HepG2 (cell line): ENCODE data around the gene RFXANK. TPM values are rescaled to one million over a fixed set of nuclear protein-coding genes. Genes with fewer than 3 reads are reported as not detected.
A peak's percentile ranks its signal among the peaks of the same experiment; 100 is the strongest.

Source experiments
- CREB1 ChIP-seq, 2 experiments: fragments of 450-650 bp in 1 of 2; IDR thresholded peaks; 2 replicates each; pipeline ENCODE4 v1.6.1; 2016 to 2017; ENCODE audit warnings: control low read depth in 1 of 2, mild to moderate bottlenecking in 1 of 2, missing compliant biosample characterization in 1 of 2, missing genetic modification characterization in 1 of 2
- FOXP1 ChIP-seq, 2 experiments: fragments of 450-650 bp in 1 of 2; IDR thresholded peaks; 2 replicates each; pipeline ENCODE4 v1.6.1; 2017 to 2018; ENCODE audit warnings: antibody characterized with exemption in 1 of 2
- MAF1 ChIP-seq: sonication (generic); formaldehyde crosslinking; IDR thresholded peaks from 2 replicates; pipeline ENCODE4 v1.5.0; 2020; ENCODE audit warnings: missing genetic modification reagents, borderline replicate concordance
- MAFK ChIP-seq, 2 experiments: IDR thresholded peaks in 1 of 2; conservative IDR thresholded peaks in 1 of 2; 2 replicates each; pipeline ENCODE4 v1.6.1; 2011; ENCODE audit warnings: improper control_type of control experiment in 2 of 2, low read length in 2 of 2
- MIER2 ChIP-seq: IDR thresholded peaks from 2 replicates; pipeline ENCODE4 v1.6.1; 2016; ENCODE audit warnings: missing biosample characterization, missing genetic modification reagents
- NFE2L2 ChIP-seq: fragments of 150-350 bp; IDR thresholded peaks from 2 replicates; pipeline ENCODE4 v1.6.1; 2014; ENCODE audit warnings: low read length
- SPEN ChIP-seq: sonication (generic); formaldehyde crosslinking; IDR thresholded peaks from 2 replicates; pipeline ENCODE4 v1.5.1; 2020; ENCODE audit warnings: low read depth, mild to moderate bottlenecking, missing genetic modification reagents
- TBX2 ChIP-seq: sonication (generic); formaldehyde crosslinking; IDR thresholded peaks from 2 replicates; pipeline ENCODE4 v1.5.0; 2020; ENCODE audit warnings: missing genetic modification reagents, mild to moderate bottlenecking, borderline replicate concordance
- THYN1 ChIP-seq: sonication (generic); formaldehyde crosslinking; IDR thresholded peaks from 2 replicates; pipeline ENCODE4 v1.8.1; 2023; ENCODE audit warnings: low read depth, mild to moderate bottlenecking, moderate library complexity, missing genetic modification reagents, borderline replicate concordance
- WIZ ChIP-seq: sonication (generic); formaldehyde crosslinking; IDR thresholded peaks from 2 replicates; pipeline ENCODE4 v1.5.1; 2020; ENCODE audit warnings: mild to moderate bottlenecking, missing genetic modification reagents
- ZNF12 ChIP-seq: sonication (generic); formaldehyde crosslinking; IDR thresholded peaks from 2 replicates; pipeline ENCODE4 v1.5.0; 2020; ENCODE audit warnings: missing genetic modification reagents
- ZNF160 ChIP-seq: sonication (generic); formaldehyde crosslinking; IDR thresholded peaks from 2 replicates; pipeline ENCODE4 v1.8.0; 2022; ENCODE audit warnings: mild to moderate bottlenecking, inconsistent platforms, missing genetic modification reagents
- ZNF446 ChIP-seq: sonication (generic); formaldehyde crosslinking; IDR thresholded peaks from 2 replicates; pipeline ENCODE4 v1.5.0; 2020; ENCODE audit warnings: mild to moderate bottlenecking, missing genetic modification reagents
- ZNF546 ChIP-seq: sonication (generic); formaldehyde crosslinking; conservative IDR thresholded peaks from 2 replicates; pipeline ENCODE4 v1.8.1; 2023; ENCODE audit warnings: mild to moderate bottlenecking, missing genetic modification reagents
- ZNF749 ChIP-seq: sonication (generic); formaldehyde crosslinking; IDR thresholded peaks from 2 replicates; pipeline ENCODE4 v1.8.0; 2022; ENCODE audit warnings: mild to moderate bottlenecking, missing genetic modification reagents, moderate library complexity, borderline replicate concordance
- polyA plus RNA-seq, 8 experiments: library from polyadenylated mRNA; depleted of rRNA in 3 of 8; stranded (reverse) in 7 of 8; unstranded in 1 of 8; fragments of >200 nt; fragmentation: Illumina TruSeq in 4 of 8; extraction: Trizol in 4 of 8; gene quantifications; 2 replicates each; pipeline versions ENCODE4 v1.2.1 to v1.2.3, GENCODE V29; 2011 to 2016; ENCODE audit warnings: low read depth in 4 of 8, missing spikeins in 1 of 8, mixed read lengths in 1 of 8; ENCODE audit not compliant: insufficient read depth in 1 of 8
- total RNA-seq, 5 experiments: library from RNA; depleted of rRNA; stranded (reverse); fragments of >200 nt; fragmentation: Illumina TruSeq; extraction: Trizol; gene quantifications; 2 replicates each; pipeline ENCODE4 v1.2.3, GENCODE V29; 2016; ENCODE audit warnings: low read depth in 1 of 5
- TF ChIP-seq, protein P1 (sequence below): sonication (generic); formaldehyde crosslinking; IDR thresholded peaks from 2 replicates; pipeline ENCODE4 v1.4.0; 2020; ENCODE audit warnings: missing genetic modification reagents
- TF ChIP-seq, protein P2 (sequence below): sonication (generic); formaldehyde crosslinking; IDR thresholded peaks from 2 replicates; pipeline ENCODE4 v1.4.0; 2020; ENCODE audit warnings: mild to moderate bottlenecking, missing genetic modification reagents
- TF ChIP-seq, protein P3 (sequence below): sonication (generic); formaldehyde crosslinking; IDR thresholded peaks from 2 replicates; pipeline ENCODE4 v1.5.0; 2020; ENCODE audit warnings: mild to moderate bottlenecking, missing genetic modification reagents, borderline replicate concordance
- TF ChIP-seq, protein P4 (sequence below): sonication (generic); formaldehyde crosslinking; IDR thresholded peaks from 2 replicates; pipeline ENCODE4 v1.4.0; 2020; ENCODE audit warnings: mild to moderate bottlenecking, low read depth, missing genetic modification reagents

Gene RFXANK
- total and polyA plus RNA-seq, 2 of the 13 experiments (the other 11 are each of a cell fraction or from before 2014, with no cell fraction given): 49.9 to 80.7 TPM

DNA sequence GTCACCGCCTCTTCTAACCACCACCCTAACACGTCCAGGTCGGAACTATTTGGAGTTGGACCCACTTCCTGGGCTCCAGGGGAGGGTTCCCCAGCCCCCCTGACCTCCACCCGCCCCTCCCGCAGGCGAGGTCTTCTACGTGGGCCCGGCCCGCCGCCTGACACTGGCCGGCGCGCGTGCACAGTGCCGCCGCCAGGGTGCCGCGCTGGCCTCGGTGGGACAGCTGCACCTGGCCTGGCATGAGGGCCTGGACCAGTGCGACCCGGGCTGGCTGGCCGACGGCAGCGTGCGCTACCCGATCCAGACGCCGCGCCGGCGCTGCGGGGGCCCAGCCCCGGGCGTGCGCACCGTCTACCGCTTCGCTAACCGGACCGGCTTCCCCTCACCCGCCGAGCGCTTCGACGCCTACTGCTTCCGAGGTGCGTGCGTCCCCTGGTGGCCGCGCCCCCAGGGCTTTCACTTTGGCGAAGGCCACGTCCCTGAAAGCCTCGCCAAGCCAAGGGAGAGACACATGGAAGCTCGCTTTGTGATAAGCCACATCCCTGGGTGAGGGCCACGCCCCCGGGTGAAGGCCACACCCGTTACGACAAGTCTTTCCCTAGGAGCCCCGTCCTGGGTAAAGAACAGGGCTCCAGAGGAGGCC lies 32.9 kb downstream of the RFXANK start (continued):
- TF ChIP-seq, protein P1, sequence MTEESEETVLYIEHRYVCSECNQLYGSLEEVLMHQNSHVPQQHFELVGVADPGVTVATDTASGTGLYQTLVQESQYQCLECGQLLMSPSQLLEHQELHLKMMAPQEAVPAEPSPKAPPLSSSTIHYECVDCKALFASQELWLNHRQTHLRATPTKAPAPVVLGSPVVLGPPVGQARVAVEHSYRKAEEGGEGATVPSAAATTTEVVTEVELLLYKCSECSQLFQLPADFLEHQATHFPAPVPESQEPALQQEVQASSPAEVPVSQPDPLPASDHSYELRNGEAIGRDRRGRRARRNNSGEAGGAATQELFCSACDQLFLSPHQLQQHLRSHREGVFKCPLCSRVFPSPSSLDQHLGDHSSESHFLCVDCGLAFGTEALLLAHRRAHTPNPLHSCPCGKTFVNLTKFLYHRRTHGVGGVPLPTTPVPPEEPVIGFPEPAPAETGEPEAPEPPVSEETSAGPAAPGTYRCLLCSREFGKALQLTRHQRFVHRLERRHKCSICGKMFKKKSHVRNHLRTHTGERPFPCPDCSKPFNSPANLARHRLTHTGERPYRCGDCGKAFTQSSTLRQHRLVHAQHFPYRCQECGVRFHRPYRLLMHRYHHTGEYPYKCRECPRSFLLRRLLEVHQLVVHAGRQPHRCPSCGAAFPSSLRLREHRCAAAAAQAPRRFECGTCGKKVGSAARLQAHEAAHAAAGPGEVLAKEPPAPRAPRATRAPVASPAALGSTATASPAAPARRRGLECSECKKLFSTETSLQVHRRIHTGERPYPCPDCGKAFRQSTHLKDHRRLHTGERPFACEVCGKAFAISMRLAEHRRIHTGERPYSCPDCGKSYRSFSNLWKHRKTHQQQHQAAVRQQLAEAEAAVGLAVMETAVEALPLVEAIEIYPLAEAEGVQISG: peak; percentile 49
- peak; percentile 66; the same call in 1 of the 2 replicates for TF ChIP-seq ZNF546 (CRISPR knock-in tag)
- peak; percentile 32; the same call in 1 of the 2 replicates for TF ChIP-seq ZNF160
- peak; percentile 80 for TF ChIP-seq MIER2 (CRISPR knock-in tag)
- TF ChIP-seq ZNF12 (CRISPR knock-in tag): peak; percentile 54; the same call in 1 of the 2 replicates
- no peak for TF ChIP-seq TBX2 (CRISPR knock-in tag)
- TF ChIP-seq, protein P2, sequence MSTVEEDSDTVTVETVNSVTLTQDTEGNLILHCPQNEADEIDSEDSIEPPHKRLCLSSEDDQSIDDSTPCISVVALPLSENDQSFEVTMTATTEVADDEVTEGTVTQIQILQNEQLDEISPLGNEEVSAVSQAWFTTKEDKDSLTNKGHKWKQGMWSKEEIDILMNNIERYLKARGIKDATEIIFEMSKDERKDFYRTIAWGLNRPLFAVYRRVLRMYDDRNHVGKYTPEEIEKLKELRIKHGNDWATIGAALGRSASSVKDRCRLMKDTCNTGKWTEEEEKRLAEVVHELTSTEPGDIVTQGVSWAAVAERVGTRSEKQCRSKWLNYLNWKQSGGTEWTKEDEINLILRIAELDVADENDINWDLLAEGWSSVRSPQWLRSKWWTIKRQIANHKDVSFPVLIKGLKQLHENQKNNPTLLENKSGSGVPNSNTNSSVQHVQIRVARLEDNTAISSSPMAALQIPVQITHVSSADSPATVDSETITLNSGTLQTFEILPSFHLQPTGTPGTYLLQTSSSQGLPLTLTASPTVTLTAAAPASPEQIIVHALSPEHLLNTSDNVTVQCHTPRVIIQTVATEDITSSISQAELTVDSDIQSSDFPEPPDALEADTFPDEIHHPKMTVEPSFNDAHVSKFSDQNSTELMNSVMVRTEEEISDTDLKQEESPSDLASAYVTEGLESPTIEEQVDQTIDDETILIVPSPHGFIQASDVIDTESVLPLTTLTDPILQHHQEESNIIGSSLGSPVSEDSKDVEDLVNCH (CRISPR knock-in tag): no peak; the same call in 1 of the 2 replicates
- TF ChIP-seq MAFK (conservative IDR thresholded peaks at IDR 0.05 in 1 of 2, IDR thresholded peaks at IDR 0.05 in 1 of 2; ENCODE audit: low read length in 2 of 2): no peak
- TF ChIP-seq FOXP1 (IDR thresholded peaks at IDR 0.05): no peak
- TF ChIP-seq FOXP1 (CRISPR knock-in tag; IDR thresholded peaks at IDR 0.05): no peak
- TF ChIP-seq CREB1 (IDR thresholded peaks at IDR 0.05): no peak
- TF ChIP-seq CREB1 (CRISPR knock-in tag; IDR thresholded peaks at IDR 0.05): no peak
- 0 out of 2 replicates have a peak, but pooled peaks have one; percentile 38 for TF ChIP-seq MAF1 (CRISPR knock-in tag)
- no peak; the same call in 1 of the 2 replicates for TF ChIP-seq SPEN (CRISPR knock-in tag)
- TF ChIP-seq ZNF446 (CRISPR knock-in tag): no peak
- no peak for TF ChIP-seq WIZ
- peak; percentile 64; the same call in 1 of the 2 replicates for TF ChIP-seq ZNF749 (CRISPR knock-in tag)
- no peak for TF ChIP-seq NFE2L2
- TF ChIP-seq THYN1: no peak
- TF ChIP-seq, protein P3, sequence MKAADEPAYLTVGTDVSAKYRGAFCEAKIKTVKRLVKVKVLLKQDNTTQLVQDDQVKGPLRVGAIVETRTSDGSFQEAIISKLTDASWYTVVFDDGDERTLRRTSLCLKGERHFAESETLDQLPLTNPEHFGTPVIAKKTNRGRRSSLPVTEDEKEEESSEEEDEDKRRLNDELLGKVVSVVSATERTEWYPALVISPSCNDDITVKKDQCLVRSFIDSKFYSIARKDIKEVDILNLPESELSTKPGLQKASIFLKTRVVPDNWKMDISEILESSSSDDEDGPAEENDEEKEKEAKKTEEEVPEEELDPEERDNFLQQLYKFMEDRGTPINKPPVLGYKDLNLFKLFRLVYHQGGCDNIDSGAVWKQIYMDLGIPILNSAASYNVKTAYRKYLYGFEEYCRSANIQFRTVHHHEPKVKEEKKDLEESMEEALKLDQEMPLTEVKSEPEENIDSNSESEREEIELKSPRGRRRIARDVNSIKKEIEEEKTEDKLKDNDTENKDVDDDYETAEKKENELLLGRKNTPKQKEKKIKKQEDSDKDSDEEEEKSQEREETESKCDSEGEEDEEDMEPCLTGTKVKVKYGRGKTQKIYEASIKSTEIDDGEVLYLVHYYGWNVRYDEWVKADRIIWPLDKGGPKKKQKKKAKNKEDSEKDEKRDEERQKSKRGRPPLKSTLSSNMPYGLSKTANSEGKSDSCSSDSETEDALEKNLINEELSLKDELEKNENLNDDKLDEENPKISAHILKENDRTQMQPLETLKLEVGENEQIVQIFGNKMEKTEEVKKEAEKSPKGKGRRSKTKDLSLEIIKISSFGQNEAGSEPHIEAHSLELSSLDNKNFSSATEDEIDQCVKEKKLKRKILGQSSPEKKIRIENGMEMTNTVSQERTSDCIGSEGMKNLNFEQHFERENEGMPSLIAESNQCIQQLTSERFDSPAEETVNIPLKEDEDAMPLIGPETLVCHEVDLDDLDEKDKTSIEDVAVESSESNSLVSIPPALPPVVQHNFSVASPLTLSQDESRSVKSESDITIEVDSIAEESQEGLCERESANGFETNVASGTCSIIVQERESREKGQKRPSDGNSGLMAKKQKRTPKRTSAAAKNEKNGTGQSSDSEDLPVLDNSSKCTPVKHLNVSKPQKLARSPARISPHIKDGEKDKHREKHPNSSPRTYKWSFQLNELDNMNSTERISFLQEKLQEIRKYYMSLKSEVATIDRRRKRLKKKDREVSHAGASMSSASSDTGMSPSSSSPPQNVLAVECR (CRISPR knock-in tag): peak; percentile 70; the same call in 1 of the 2 replicates
- TF ChIP-seq, protein P4, sequence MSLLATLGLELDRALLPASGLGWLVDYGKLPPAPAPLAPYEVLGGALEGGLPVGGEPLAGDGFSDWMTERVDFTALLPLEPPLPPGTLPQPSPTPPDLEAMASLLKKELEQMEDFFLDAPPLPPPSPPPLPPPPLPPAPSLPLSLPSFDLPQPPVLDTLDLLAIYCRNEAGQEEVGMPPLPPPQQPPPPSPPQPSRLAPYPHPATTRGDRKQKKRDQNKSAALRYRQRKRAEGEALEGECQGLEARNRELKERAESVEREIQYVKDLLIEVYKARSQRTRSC (CRISPR knock-in tag): 0 out of 2 replicates have a peak, but pooled peaks have one; percentile 60
